Measurements from ENCODE around the gene SLC38A9. TPM values are rescaled to one million over a fixed set of nuclear protein-coding genes. Genes with fewer than 3 reads are reported as not detected.

SLC38A9 gene
- total RNA-seq, 1 donor from 2014 or later, result 36.6 TPM

DNA sequence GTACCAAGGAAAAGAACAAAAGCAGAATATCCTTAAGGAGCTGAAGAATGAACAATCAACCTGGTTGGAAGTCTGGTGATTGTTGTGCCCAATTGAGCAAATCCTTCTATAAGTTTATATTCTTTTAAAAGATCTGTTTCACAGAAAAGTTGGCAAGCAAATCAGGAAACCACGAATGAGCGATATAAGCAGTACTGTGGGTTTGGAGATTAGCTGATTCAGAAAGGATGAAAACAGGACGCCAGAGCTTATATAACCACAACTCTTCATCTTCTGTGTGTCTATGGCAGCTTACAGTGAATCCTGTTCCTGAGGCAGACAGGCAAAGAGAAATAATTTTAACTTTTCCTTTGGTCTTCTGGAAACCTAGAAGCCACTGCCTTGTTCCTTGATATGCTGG lies 61.7 kb downstream of the SLC38A9 start:
- Mint-ChIP-seq H3K27ac (no peak overlapping the region), H3K36me3 (peaks cover 25% of the 10 kb centered on the region), H3K4me1 (ENCODE audit: unreplicated experiment) (no peaks in the 10 kb centered on the region), H3K4me3 (no peak overlapping the region), H3K9me3 (no peaks in the 10 kb centered on the region), H3K27me3 (no peaks in the 10 kb centered on the region)
- no peak for DNase-seq (ENCODE audit: extremely low spot score, unreplicated experiment)
- TF ChIP-seq, protein P1, sequence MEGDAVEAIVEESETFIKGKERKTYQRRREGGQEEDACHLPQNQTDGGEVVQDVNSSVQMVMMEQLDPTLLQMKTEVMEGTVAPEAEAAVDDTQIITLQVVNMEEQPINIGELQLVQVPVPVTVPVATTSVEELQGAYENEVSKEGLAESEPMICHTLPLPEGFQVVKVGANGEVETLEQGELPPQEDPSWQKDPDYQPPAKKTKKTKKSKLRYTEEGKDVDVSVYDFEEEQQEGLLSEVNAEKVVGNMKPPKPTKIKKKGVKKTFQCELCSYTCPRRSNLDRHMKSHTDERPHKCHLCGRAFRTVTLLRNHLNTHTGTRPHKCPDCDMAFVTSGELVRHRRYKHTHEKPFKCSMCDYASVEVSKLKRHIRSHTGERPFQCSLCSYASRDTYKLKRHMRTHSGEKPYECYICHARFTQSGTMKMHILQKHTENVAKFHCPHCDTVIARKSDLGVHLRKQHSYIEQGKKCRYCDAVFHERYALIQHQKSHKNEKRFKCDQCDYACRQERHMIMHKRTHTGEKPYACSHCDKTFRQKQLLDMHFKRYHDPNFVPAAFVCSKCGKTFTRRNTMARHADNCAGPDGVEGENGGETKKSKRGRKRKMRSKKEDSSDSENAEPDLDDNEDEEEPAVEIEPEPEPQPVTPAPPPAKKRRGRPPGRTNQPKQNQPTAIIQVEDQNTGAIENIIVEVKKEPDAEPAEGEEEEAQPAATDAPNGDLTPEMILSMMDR (conservative IDR thresholded peaks at IDR 0.05), result no peak

DNA sequence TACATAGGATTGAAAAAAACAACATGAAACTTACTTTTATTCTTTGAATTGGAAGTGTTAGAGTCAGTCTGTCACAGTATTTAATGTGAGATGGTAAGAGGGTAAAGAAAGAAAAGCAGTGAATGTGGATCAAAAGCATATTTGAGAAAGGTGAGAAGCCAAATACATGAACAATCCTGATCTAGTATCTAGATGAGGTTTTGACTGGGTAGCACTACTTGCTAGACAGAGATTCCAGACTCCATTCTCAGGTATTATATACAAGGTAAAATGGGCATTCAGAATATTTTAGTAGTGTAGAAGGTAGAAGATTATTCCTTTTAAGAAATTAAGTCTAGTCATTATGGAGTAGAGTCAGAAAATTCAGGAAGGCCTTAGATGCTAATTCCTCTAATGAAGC lies 62.2 kb downstream of the SLC38A9 start:
- Mint-ChIP-seq H3K27me3 (no peaks in the 10 kb centered on the region), H3K27ac (no peak overlapping the region), H3K36me3 (peaks cover 26% of the 10 kb centered on the region), H3K4me1 (ENCODE audit: unreplicated experiment) (no peaks in the 10 kb centered on the region), H3K4me3 (no peak overlapping the region), H3K9me3 (no peaks in the 10 kb centered on the region)
- TF ChIP-seq, protein P1 (conservative IDR thresholded peaks at IDR 0.05), result no peak
- no peak for DNase-seq (ENCODE audit: extremely low spot score, unreplicated experiment)

DNA sequence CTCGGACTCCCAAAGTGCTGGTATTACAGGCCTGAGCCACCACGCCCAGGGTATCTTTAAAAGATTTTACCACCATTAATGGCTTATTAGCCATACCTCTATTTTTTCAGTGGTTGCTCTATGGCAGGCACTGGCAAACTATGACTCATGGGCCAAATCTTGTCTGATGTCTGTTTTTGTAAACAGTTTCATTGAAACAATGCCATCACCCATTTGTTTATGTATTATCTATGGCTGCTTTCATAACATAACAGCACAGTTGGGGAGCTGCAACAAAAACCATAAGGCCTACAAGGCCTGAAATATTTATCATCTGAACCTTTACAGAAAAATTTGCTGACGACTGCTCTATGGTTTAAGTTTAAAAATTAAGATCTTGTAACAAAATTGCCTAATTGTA lies 66.8 kb downstream of the SLC38A9 start:
- TF ChIP-seq, protein P1 (conservative IDR thresholded peaks at IDR 0.05), result no peak
- Mint-ChIP-seq H3K36me3 (peaks cover 14% of the 10 kb centered on the region), H3K4me3 (no peak overlapping the region), H3K27me3 (no peaks in the 10 kb centered on the region), H3K4me1 (ENCODE audit: unreplicated experiment) (no peaks in the 10 kb centered on the region), H3K27ac (no peak overlapping the region), H3K9me3 (no peaks in the 10 kb centered on the region)
- no peak for DNase-seq (ENCODE audit: extremely low spot score, unreplicated experiment)

DNA sequence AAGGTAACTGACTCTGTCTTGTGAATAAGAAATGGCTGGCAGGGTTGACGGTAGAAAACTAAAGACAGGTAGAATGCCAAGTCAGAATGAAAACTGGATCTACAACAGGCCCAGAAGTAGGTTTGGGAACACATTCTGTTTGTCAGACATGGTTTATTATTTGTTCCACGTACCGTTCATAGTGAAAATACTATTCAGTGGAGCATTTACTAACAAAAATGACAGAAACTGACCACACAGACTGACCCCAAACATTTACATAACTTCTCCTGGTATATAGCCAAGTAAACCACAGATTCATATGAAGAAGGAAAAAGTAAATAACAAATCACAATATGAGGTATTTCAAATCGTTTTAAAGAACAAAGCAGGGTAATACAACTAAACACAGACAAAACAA lies 73.7 kb downstream of the SLC38A9 start:
- Mint-ChIP-seq H3K4me3 (no peak overlapping the region), H3K4me1 (ENCODE audit: unreplicated experiment) (peaks cover 14% of the 10 kb centered on the region), H3K27ac (no peak overlapping the region), H3K27me3 (no peaks in the 10 kb centered on the region), H3K9me3 (no peaks in the 10 kb centered on the region), H3K36me3 (peaks cover 15% of the 10 kb centered on the region)
- no peak for DNase-seq (ENCODE audit: extremely low spot score, unreplicated experiment)
- TF ChIP-seq, protein P1 (conservative IDR thresholded peaks at IDR 0.05), result no peak

DNA sequence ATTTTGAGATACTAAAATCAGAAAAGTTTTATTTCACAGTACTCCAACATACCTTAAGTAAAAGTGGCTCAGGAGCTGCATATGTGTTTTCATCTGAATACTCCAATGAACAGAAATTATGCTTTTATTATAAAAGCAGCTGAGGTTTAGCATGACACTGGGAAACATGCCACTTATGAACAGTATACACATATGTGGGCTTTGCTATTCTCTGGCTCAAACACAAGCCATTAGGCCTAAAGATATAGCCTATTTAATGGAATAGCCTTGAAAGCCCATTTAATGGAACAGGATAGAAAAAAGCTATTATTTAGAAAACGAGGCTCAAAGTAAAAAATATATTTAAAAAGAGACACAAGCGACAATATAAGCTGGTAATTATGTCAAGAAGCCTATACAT lies 74.1 kb downstream of the SLC38A9 start:
- H3K4me3 Mint-ChIP-seq, result no peak overlapping the region
- no peaks in the 10 kb centered on the region for H3K27me3 Mint-ChIP-seq
- H3K9me3 Mint-ChIP-seq, result no peaks in the 10 kb centered on the region
- peaks cover 14% of the 10 kb centered on the region for H3K4me1 Mint-ChIP-seq (ENCODE audit: unreplicated experiment)
- TF ChIP-seq, protein P1 (conservative IDR thresholded peaks at IDR 0.05), result no peak
- no peak for DNase-seq (ENCODE audit: extremely low spot score, unreplicated experiment)
- no peak overlapping the region for H3K27ac Mint-ChIP-seq
- H3K36me3 Mint-ChIP-seq, result peaks cover 15% of the 10 kb centered on the region

DNA sequence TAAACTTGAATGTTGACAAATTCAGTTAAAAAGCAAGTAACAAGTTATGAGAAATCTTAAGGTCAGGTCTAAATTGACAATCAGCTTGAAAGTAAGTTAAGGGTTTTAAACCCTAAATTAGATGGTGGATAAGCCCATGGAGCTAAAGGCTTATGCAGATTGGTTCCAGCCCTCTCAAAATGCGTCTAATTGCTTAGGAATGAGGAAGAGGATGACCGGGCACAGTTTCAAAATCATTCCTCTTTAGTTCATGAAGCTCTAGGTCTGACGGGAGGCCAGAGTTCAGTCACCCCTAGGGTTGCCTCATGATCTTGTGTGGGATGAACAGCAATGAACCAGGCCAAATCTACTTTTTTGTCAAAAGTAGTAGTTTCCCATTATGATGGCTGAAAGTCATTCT lies 75.4 kb downstream of the SLC38A9 start:
- Mint-ChIP-seq H3K4me3 (no peak overlapping the region), H3K27ac (no peak overlapping the region), H3K4me1 (ENCODE audit: unreplicated experiment) (peaks cover 14% of the 10 kb centered on the region), H3K9me3 (no peaks in the 10 kb centered on the region), H3K27me3 (no peaks in the 10 kb centered on the region), H3K36me3 (peaks cover 19% of the 10 kb centered on the region)
- TF ChIP-seq, protein P1 (conservative IDR thresholded peaks at IDR 0.05), result no peak
- no peak for DNase-seq (ENCODE audit: extremely low spot score, unreplicated experiment)

Data from type B pancreatic cell (in vitro differentiated cells).